K562 (cell line): Measurements from ENCODE around the gene UCKL1. TPM values are rescaled to one million over a fixed set of nuclear protein-coding genes. Genes with fewer than 3 reads are reported as not detected.

Experiments used
- ATAC-seq: fragments of 200-7000 bp; cut with Tn5 transposase; 3 replicates; pipeline ENCODE4 v1.9.1; 2020; ENCODE audit warnings: moderate library complexity
- BruUV-seq: library from RNA; stranded (reverse); fragments of 400-500 nt; replicated peaks from 2 replicates; lab custom pipeline; 2021; lab: Mats Ljungman, UMichigan
- CTCF ChIA-PET: fragments of 300-600 bp; formaldehyde crosslinking; extraction: SDS; loops from one replicate; lab custom pipeline; 2021; ENCODE audit warnings: low intra/inter-chr PET ratio; lab: Yijun Ruan, JAX
- POLR2A ChIA-PET: fragments of 300-600, 350-650 bp; sonication (Branson Sonifier 250); formaldehyde crosslinking; extraction: SDS; loops from one replicate; lab custom pipeline; 2021; ENCODE audit warnings: antibody characterized with exemption, inconsistent platforms; lab: Yijun Ruan, JAX
- DNase-seq, 4 experiments: peaks; one replicate each; pipeline versions ENCODE4 v3.0.0 to v3.0.0-alpha.2; 2011 to 2018; ENCODE audit warnings: low spot score in 3 of 4, mixed read lengths in 3 of 4; ENCODE audit errors: extremely low read depth in 1 of 4
- FAIRE-seq: peaks from 2 replicates; lab custom pipeline; 2011; peaks lifted over from hg19 to GRCh38; lab: Jason Lieb, UNC
- H2AFZ ChIP-seq: 2 replicates; pipeline ENCODE4 v1.6.0; 2011; ENCODE audit warnings: low read depth, low read length, control low read depth, inconsistent platforms
- H3K27ac ChIP-seq: fragments of 200-600 bp; 3 replicates; pipeline ENCODE4 v1.8.0; 2011; ENCODE audit warnings: low read depth, mild to moderate bottlenecking, control low read depth, inconsistent platforms, low read length, moderate library complexity, mixed read lengths; ENCODE audit errors: extremely low read depth
- H3K27me3 ChIP-seq, 2 experiments: fragments of 300-600 bp in 1 of 2; 2 replicates in 1 of 2; 3 replicates in 1 of 2; pipeline versions ENCODE4 v1.6.0 to v1.8.0; 2011; ENCODE audit warnings: inconsistent platforms in 2 of 2, low read length in 2 of 2, mild to moderate bottlenecking in 1 of 2, mixed read lengths in 1 of 2, moderate library complexity in 1 of 2; ENCODE audit not compliant: control insufficient read depth in 2 of 2, insufficient read depth in 2 of 2
- H3K36me3 ChIP-seq: fragments of 300-600 bp; 3 replicates; pipeline ENCODE4 v1.8.0; 2011; ENCODE audit warnings: mild to moderate bottlenecking, low read length, inconsistent platforms; ENCODE audit not compliant: control insufficient read depth, insufficient read depth
- H3K4me1 ChIP-seq, 2 experiments: fragments of 200-600 bp in 1 of 2; replicated peaks in 1 of 2; 2 replicates in 1 of 2; 3 replicates in 1 of 2; pipeline versions ENCODE4 v1.5.1 to v1.8.0; 2011; ENCODE audit warnings: inconsistent platforms in 2 of 2, low read length in 2 of 2, mild to moderate bottlenecking in 1 of 2, mixed read lengths in 1 of 2, moderate library complexity in 1 of 2; ENCODE audit not compliant: control insufficient read depth in 2 of 2, insufficient read depth in 2 of 2
- H3K4me2 ChIP-seq: 2 replicates; pipeline ENCODE4 v1.6.1; 2011; ENCODE audit warnings: low read length, control low read depth, inconsistent platforms, mixed read lengths; ENCODE audit not compliant: insufficient read depth
- H3K4me3 ChIP-seq: fragments of 200-600 bp; sonication (generic), shearing (Covaris generic); 2 replicates; pipeline ENCODE4 v1.5.1; 2016; ENCODE audit warnings: control low read depth, inconsistent platforms
- H3K79me2 ChIP-seq: fragments of 200-600 bp; 3 replicates; pipeline ENCODE4 v1.8.0; 2011; ENCODE audit warnings: low read length, inconsistent platforms; ENCODE audit not compliant: control insufficient read depth, insufficient read depth
- H3K9ac ChIP-seq, 2 experiments: 2 replicates each; pipeline versions ENCODE4 v1.6.0 to v1.6.1; 2011; ENCODE audit warnings: low read depth in 2 of 2, low read length in 2 of 2, control low read depth in 1 of 2, inconsistent platforms in 1 of 2, mild to moderate bottlenecking in 1 of 2, mixed read lengths in 1 of 2; ENCODE audit not compliant: insufficient read depth in 1 of 2
- H3K9me1 ChIP-seq: one replicate; pipeline ENCODE4 v1.6.0; 2011; ENCODE audit warnings: inconsistent platforms, mild to moderate bottlenecking, low read length, moderate library complexity; ENCODE audit not compliant: control insufficient read depth, insufficient read depth
- H3K9me3 ChIP-seq: replicated peaks from 2 replicates; pipeline ENCODE4 v1.5.1; 2011; ENCODE audit warnings: low read depth, low read length, inconsistent platforms; ENCODE audit not compliant: control insufficient read depth, insufficient read depth
- H4K20me1 ChIP-seq: replicated peaks from 2 replicates; pipeline ENCODE4 v1.6.1; 2011; ENCODE audit warnings: low read length, inconsistent platforms, mixed read lengths; ENCODE audit not compliant: control insufficient read depth, insufficient read depth
- CXXC5 ChIP-seq: fragments of 250-450 bp; sonication (Bioruptor Pico); IDR thresholded peaks from 2 replicates; pipeline ENCODE4 v1.8.0; 2022; ENCODE audit warnings: inconsistent platforms, mild to moderate bottlenecking, moderate library complexity
- FOXM1 ChIP-seq, 2 experiments: fragments of 450-650 bp in 1 of 2; sonication (generic) in 1 of 2; formaldehyde crosslinking in 1 of 2; IDR thresholded peaks; 2 replicates each; pipeline versions ENCODE4 v1.6.1 to v1.9.0; 2017 to 2022; ENCODE audit warnings: low read depth in 2 of 2, mild to moderate bottlenecking in 2 of 2, missing genetic modification reagents in 1 of 2, moderate library complexity in 1 of 2
- NR4A1 ChIP-seq, 2 experiments: fragments of 250-450 bp in 1 of 2; fragments of 450-650 bp in 1 of 2; sonication (Bioruptor Pico) in 1 of 2; IDR thresholded peaks; 2 replicates each; pipeline versions ENCODE4 v1.4.0 to v1.6.1; 2016 to 2020; ENCODE audit warnings: mild to moderate bottlenecking in 2 of 2, missing compliant biosample characterization in 1 of 2, missing genetic modification characterization in 1 of 2, moderate library complexity in 1 of 2
- POLR2G ChIP-seq: fragments of 200-400 bp; formaldehyde crosslinking; IDR thresholded peaks from 2 replicates; pipeline ENCODE4 v1.6.1; 2017; ENCODE audit warnings: low read depth, mild to moderate bottlenecking, antibody characterized with exemption, low read length, moderate library complexity
- POLR3A ChIP-seq: IDR thresholded peaks from 2 replicates; pipeline ENCODE4 v1.6.1; 2011; ENCODE audit warnings: borderline replicate concordance, mild to moderate bottlenecking, moderate library complexity; ENCODE audit not compliant: insufficient read length, insufficient read depth; ENCODE audit errors: extremely low read depth
- SIRT6 ChIP-seq: IDR thresholded peaks from one replicate; pipeline ENCODE4 v1.6.1; 2012; ENCODE audit warnings: low read depth, mild to moderate bottlenecking, control low read depth, inconsistent platforms, low read length, moderate library complexity
- WGBS: fragments of 100-300 bp; shearing (Covaris generic); methylation state at CpG from one replicate; pipeline ENCODE4 v1.1.6; 2016; ENCODE audit warnings: low coverage, mixed read lengths; ENCODE audit not compliant: insufficient coverage; ENCODE audit errors: missing lambda C conversion rate; 5-methylcytosine and 5-hydroxymethylcytosine counted together
- in situ Hi-C: fragments of 300-500 bp; cut with MboI; formaldehyde crosslinking; loops from 4 replicates; pipeline ENCODE4 v1.15.0; 2018; ENCODE audit warnings: inconsistent platforms, mixed read lengths
- intact Hi-C: fragments of 100-400 bp; cut with micrococcal nuclease; formaldehyde crosslinking; loops from 2 replicates; pipeline ENCODE4 v1.14.2; 2022
- polyA plus RNA-seq, 8 experiments: library from polyadenylated mRNA; depleted of rRNA in 4 of 8; stranded (reverse) in 5 of 8; unstranded in 3 of 8; fragments of >200 nt; fragmentation: Nextera tagmentation in 2 of 8; fragmentation: Illumina TruSeq in 1 of 8; extraction: Ambion mirVana in 2 of 8; extraction: Trizol in 1 of 8; gene quantifications; 2 replicates each; pipeline versions ENCODE4 v1.2.1 to v1.2.3, GENCODE V29; 2011 to 2014; ENCODE audit warnings: inconsistent platforms in 1 of 8, missing spikeins in 1 of 8
- total RNA-seq, 7 experiments: library from RNA; depleted of rRNA in 6 of 7; stranded (reverse); fragments of >200 nt in 6 of 7; fragmentation: Illumina TruSeq in 2 of 7; extraction: Trizol in 2 of 7; gene quantifications; 2 replicates each; pipeline versions ENCODE4 v1.2.1 to v1.2.3, GENCODE V29; 2011 to 2021; ENCODE audit warnings: low replicate concordance in 1 of 7

Gene UCKL1
- total and polyA plus RNA-seq, 9 of the 15 experiments (the other 6 are each of a cell fraction or from before 2014, with no cell fraction given), result 3.1 to 52.8 (median 24.2) TPM

GRCh38 chr20:63931735-63932134, 24.5 kb downstream of the UCKL1 start:
- Histone ChIP-seq H3K4me3 (no peak overlapping the region), H3K36me3 (peaks cover 88% of the 10 kb centered on the region; the same call in 2 of the 3 replicates), H3K4me1 (peaks cover 0 to 27% of the 10 kb centered on the region in 2 experiments; a peak in 2 of 5 replicates), H4K20me1 (peaks cover 4% of the 10 kb centered on the region; the same call in 1 of the 2 replicates), H3K4me2 (no peak overlapping the region), H2AFZ (no peak overlapping the region), H3K27ac (no peak overlapping the region), H3K27me3 (no peaks in the 10 kb centered on the region), H3K9me1 (no peaks in the 10 kb centered on the region), H3K9me3 (no peaks in the 10 kb centered on the region), H3K79me2 (no peaks in the 10 kb centered on the region; the same call in 2 of the 3 replicates), H3K9ac (no peak overlapping the region)
- WGBS, result 97% methylated on average over 13 of the region's 19 CpGs
- ChIA-PET POLR2A (interaction anchor here (0.6 kb wide), 2 partner anchors 62 to 281 kb away, joined by 3 read pairs; no protein-coding TSS in a partner anchor), CTCF (no interaction called here)
- intact Hi-C loops (no loop called here), in situ Hi-C loops (no loop called here)
- BruUV-seq, result no TSS peak
- TF ChIP-seq NR4A1 (CRISPR knock-in tag; IDR thresholded peaks at IDR 0.05) (no peak), NR4A1 (tag; IDR thresholded peaks at IDR 0.05) (no peak)
- DNase-seq (no peak), ATAC-seq (no peak), FAIRE-seq (no peak)

GRCh38 chr20:63930971-63931553, 25.2 kb downstream of the UCKL1 start:
- Histone ChIP-seq H4K20me1 (peaks cover 4% of the 10 kb centered on the region; the same call in 1 of the 2 replicates), H2AFZ (no peak overlapping the region), H3K27me3 (no peaks in the 10 kb centered on the region), H3K9me3 (no peaks in the 10 kb centered on the region), H3K9ac (peak overlapping the region in 1 of 2 experiments; percentile 78; a peak in 2 of 4 replicates), H3K4me1 (peaks cover 0 to 30% of the 10 kb centered on the region in 2 experiments; a peak in 2 of 5 replicates), H3K4me3 (no peak overlapping the region), H3K9me1 (no peaks in the 10 kb centered on the region), H3K36me3 (peaks cover 89% of the 10 kb centered on the region; the same call in 2 of the 3 replicates), H3K79me2 (peaks cover 6% of the 10 kb centered on the region; the same call in 2 of the 3 replicates), H3K4me2 (no peak overlapping the region), H3K27ac (no peak overlapping the region)
- ATAC-seq (no peak), FAIRE-seq (no peak), DNase-seq (no peak)
- no peak for TF ChIP-seq FOXM1 (IDR thresholded peaks at IDR 0.05; ENCODE audit: low read depth)
- TF ChIP-seq FOXM1 (CRISPR knock-in tag; IDR thresholded peaks at IDR 0.05; ENCODE audit: low read depth), result no peak
- TF ChIP-seq SIRT6, result no peak
- no peak for TF ChIP-seq CXXC5 (CRISPR knock-in tag)
- TF ChIP-seq POLR2G, result peak; percentile 24
- TF ChIP-seq POLR3A, result no peak
- CTCF ChIA-PET, result no interaction called here
- intact Hi-C loops (no loop called here), in situ Hi-C loops (no loop called here)
- WGBS, result 93% methylated on average over 25 of the region's 37 CpGs
- POLR2A ChIA-PET, result interaction anchor here (0.6 kb wide), 1 partner anchor 280 kb away, joined by 3 read pairs; no protein-coding TSS in a partner anchor
- BruUV-seq, result no TSS peak
